ENCODE measurements around the gene PDPK1. TPM values are rescaled to one million over a fixed set of nuclear protein-coding genes. Genes with fewer than 3 reads are reported as not detected.

Gene PDPK1
- total and polyA plus RNA-seq, 2 experiments from 2014 or later: 27.1 to 29.8 TPM

- Histone ChIP-seq H2AFZ (no peak overlapping the region), H3K9me3 (ENCODE audit: low read depth) (no peaks in the 10 kb centered on the region), H3K9me2 (replicated peaks; ENCODE audit: insufficient read depth) (no peaks in the 10 kb centered on the region), H3K27ac (no peak overlapping the region), H3K4me3 (no peak overlapping the region), H4K20me1 (ENCODE audit: insufficient read depth, poor library complexity, severe bottlenecking) (no peaks in the 10 kb centered on the region), H3K36me3 (replicated peaks; ENCODE audit: insufficient read depth, low read depth) (no peaks in the 10 kb centered on the region), H3K27me3 (no peaks in the 10 kb centered on the region), H3K79me2 (no peaks in the 10 kb centered on the region), H3K4me1 (ENCODE audit: insufficient read depth) (peaks cover 13% of the 10 kb centered on the region), H3K4me2 (no peak overlapping the region)
- TF ChIP-seq EZH2phosphoT487 (IDR thresholded peaks at IDR 0.05; ENCODE audit: low read depth, severe bottlenecking, unreplicated experiment): no peak
- TF ChIP-seq EZH2 (IDR thresholded peaks at IDR 0.05; ENCODE audit: borderline replicate concordance): no peak
- no peak for TF ChIP-seq CTCF (IDR thresholded peaks at IDR 0.05; ENCODE audit: poor library complexity)
- no peak for DNase-seq (ENCODE audit: low spot score)
- 90% methylated on average over 11 of the region's 20 CpGs for WGBS (ENCODE audit: low lambda C conversion rate, missing lambda C conversion rate)
These were observed 37.3 kb upstream of the PDPK1 start for GRCh38 chr16:2500430-2500917.

GRCh38 chr16:2500918-2501750, 36.7 kb upstream of the PDPK1 start:
- Histone ChIP-seq H3K9me3 (ENCODE audit: low read depth) (no peaks in the 10 kb centered on the region), H3K4me3 (no peak overlapping the region), H2AFZ (no peak overlapping the region), H3K4me2 (peak overlapping the region; percentile 73), H3K9me2 (replicated peaks; ENCODE audit: insufficient read depth) (no peaks in the 10 kb centered on the region), H3K36me3 (replicated peaks; ENCODE audit: insufficient read depth, low read depth) (no peaks in the 10 kb centered on the region), H3K27ac (no peak overlapping the region), H3K79me2 (no peaks in the 10 kb centered on the region), H3K4me1 (ENCODE audit: insufficient read depth) (peaks cover 13% of the 10 kb centered on the region), H3K27me3 (no peaks in the 10 kb centered on the region), H4K20me1 (ENCODE audit: insufficient read depth, poor library complexity, severe bottlenecking) (no peaks in the 10 kb centered on the region)
- TF ChIP-seq CTCF (IDR thresholded peaks at IDR 0.05; ENCODE audit: poor library complexity) (peak; percentile 98), EZH2phosphoT487 (IDR thresholded peaks at IDR 0.05; ENCODE audit: low read depth, severe bottlenecking, unreplicated experiment) (no peak)
- WGBS (ENCODE audit: low lambda C conversion rate, missing lambda C conversion rate): 53% methylated on average over 18 of the region's 23 CpGs
- DNase-seq (ENCODE audit: low spot score): peak; percentile 91

- TF ChIP-seq CTCF (IDR thresholded peaks at IDR 0.05; ENCODE audit: poor library complexity) (no peak), EZH2 (IDR thresholded peaks at IDR 0.05; ENCODE audit: borderline replicate concordance) (no peak), EZH2phosphoT487 (IDR thresholded peaks at IDR 0.05; ENCODE audit: low read depth, severe bottlenecking, unreplicated experiment) (no peak)
- DNase-seq (ENCODE audit: low spot score): no peak
- Histone ChIP-seq H3K9me2 (replicated peaks; ENCODE audit: insufficient read depth) (no peaks in the 10 kb centered on the region), H3K27ac (peak overlapping the region; percentile 71), H3K9me3 (ENCODE audit: low read depth) (no peaks in the 10 kb centered on the region), H3K36me3 (replicated peaks; ENCODE audit: insufficient read depth, low read depth) (no peaks in the 10 kb centered on the region), H3K4me3 (no peak overlapping the region), H2AFZ (no peak overlapping the region), H3K79me2 (no peaks in the 10 kb centered on the region), H3K4me2 (peak overlapping the region; percentile 73), H4K20me1 (ENCODE audit: insufficient read depth, poor library complexity, severe bottlenecking) (no peaks in the 10 kb centered on the region), H3K4me1 (ENCODE audit: insufficient read depth) (peaks cover 13% of the 10 kb centered on the region), H3K27me3 (no peaks in the 10 kb centered on the region)
- WGBS (ENCODE audit: low lambda C conversion rate, missing lambda C conversion rate): 86% methylated on average over 16 of the region's 18 CpGs
These were observed 35.6 kb upstream of the PDPK1 start for GRCh38 chr16:2501946-2502895.
